Ureter (tissue), 1 donor: ENCODE results near the gene RADX. TPM values are rescaled to one million over a fixed set of nuclear protein-coding genes. Genes with fewer than 3 reads are reported as not detected.
A peak's percentile ranks its signal among the peaks of the same experiment; 100 is the strongest.

Experiments
- DNase-seq: peaks from one replicate; pipeline ENCODE4 v3.0.0-alpha.2; 2020; ENCODE audit warnings: low spot score
- total RNA-seq: library from RNA; stranded (reverse); gene quantifications from one replicate; pipeline ENCODE4 v1.2.4, GENCODE V29; 2023
- donor health status: DM: yes; HTN: yes; CAD: no.

The RADX gene
- total RNA-seq, 1 donor from 2014 or later: 14.9 TPM

GRCh38 chrX:106680716-106681115 is 68.9 kb downstream of the RADX start:
- no peak for DNase-seq

DNA sequence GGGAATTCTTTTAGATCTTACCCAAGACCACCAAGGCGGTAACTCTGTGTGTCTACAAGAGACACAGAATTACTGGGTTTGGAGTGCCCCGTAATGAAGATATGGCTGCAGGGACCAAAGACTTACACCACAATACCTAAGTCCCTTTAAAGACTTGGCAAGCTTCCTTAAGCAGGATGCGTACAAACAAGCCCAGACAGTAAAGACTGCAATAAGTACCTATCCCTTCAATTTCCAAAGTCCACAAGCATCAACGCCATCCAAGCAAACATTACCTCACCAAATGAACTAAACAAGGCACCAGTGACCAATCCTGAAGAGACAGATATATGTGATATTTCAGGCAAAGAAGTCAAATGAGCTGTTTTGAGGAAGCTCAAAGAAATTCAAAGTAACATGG is 72.4 kb downstream of the RADX start:
- no peak for DNase-seq

DNA sequence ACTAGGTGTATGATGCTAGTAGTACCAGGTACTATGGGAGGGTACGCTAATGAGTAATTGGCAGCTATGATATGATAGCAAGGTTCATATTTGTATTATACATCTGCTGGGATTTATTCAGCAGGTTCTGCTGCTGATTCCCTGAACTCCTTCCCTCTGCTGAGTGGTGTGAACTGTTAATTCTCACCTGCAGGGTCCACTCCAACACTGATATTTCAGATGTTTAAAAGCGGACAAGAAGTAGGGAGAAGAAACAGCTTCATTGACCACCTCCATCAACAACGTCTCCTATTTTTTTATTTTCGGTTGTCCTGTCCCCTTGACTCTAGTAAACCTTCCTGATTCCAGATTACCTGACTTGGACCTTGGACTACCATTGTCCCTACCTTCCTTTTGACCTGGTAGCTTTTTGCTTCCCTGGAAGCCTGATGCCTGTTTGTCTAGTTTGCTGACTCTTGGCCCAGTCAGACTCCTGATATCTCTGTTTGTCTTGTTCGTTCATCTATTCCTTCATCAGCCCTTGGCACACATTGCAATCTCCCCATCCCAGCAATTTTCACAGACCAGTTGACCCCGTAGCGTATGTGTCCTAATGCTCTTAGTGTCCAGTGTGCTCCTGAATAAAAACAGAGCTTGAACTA is 80.8 kb downstream of the RADX start:
- DNase-seq: no peak

DNA sequence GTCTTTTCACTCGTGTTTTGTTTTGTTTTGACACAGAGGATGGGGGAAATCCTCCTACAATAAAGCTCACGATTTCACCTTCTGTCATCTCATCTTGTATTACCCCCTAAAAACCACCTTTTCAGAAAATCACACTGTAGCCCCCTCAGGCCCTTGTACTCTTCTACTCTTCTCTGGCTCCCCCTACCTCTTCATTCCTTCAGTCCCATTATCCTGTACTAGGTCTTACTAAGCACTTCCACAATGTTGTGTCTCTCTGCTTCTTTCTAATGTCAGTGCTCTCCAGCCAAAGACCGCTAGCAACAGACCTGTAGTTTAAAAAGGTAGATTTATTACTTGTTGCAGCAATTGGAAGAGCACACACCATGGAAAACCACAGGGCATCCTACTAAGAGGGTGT is 84.7 kb downstream of the RADX start:
- no peak for DNase-seq

DNA sequence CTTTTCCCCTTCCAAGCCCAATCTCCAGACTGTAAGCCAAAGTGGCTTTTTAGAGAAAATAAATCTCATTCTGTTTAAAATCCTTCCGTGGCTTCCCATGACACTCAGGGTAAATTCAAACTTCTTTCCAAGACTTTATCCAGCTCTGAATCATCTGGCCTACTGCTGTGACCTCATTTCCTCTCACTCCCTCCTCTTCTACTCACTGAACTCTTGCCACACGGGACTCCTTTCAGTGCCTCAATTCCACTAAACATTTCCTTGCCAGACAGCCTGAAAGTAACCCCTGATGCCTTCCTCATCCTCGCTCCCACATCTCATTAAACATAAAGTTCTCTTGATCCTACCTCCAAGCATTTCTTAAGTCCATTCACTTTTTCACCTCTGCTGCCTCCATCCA is 86.9 kb downstream of the RADX start:
- no peak for DNase-seq

- DNase-seq: no peak
Observed at GRCh38 chrX:106702636-106703035, 90.9 kb downstream of the RADX start.

- DNase-seq: no peak
Observed at GRCh38 chrX:106706466-106706865, 94.7 kb downstream of the RADX start.

DNA sequence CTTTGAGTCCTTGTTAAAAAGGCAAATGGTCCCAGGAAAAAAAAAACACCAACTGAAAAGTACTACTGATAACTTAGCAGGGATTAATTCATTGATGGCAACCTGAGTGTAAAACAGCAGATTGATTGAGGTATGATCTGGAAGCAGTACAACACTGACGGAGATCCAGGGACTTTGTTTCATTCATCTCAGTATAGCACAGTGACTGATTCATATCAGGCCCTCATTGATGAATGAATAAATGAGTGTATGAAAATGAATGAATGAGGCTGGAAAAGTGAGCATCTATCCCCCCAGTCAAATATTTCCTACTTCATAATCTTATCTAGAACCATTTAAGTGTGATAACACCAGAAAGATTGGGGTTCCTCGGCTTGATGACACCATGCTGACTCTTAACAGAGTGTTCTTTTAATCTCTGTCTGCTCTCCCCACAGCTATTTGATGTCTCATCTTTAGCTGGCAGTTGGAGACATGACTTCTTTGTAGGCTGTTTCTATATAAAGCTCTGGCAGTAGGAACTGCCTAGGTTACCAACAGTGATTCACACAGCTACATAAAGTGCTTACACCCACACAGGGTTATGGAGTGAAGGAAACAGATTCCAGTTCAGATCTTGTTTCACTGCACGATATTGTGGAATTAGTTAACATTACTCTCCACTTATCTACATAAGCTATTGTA is 96.1 kb downstream of the RADX start:
- DNase-seq: no peak

DNA sequence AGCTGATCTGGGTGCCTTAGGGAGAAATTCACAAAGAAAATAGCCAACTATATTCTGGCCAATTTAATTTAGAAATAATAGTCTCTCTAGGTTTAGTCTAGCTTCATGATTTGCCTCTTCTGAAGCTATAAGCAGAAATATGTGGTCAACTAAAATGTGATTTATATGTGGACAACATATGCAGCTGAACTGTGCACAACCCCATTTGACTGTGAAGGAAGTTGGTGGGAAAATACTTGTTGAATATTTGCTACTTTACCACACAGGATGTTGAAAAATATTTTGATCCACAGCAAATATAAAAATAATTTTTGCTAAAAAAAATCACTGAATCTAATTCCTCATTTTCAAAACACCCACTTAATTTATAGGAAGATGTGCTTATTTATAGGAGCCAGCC is 99.0 kb downstream of the RADX start:
- no peak for DNase-seq

GRCh38 chrX:106711375-106711774 is 99.6 kb downstream of the RADX start:
- DNase-seq: no peak

GRCh38 chrX:106716004-106716403 is 104.2 kb downstream of the RADX start:
- DNase-seq: no peak

DNA sequence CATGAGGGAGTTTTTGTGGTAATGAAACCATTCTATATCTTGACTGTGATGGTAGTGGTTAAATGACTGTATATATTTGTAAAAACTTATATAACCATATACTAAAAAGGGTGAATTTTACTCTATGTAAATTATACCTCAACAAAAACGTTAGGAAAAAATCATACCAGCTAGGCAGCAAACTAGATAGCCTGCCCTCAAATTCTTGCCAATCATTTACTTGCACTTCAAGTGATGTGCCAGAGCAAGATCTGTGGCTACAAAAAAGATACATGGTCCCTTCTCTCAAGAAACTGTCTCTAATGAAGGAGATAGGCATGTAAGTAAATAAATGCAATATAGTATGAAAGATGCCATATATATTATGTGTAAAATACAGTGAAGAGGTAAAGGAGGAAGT is 104.7 kb downstream of the RADX start:
- DNase-seq: no peak

DNA sequence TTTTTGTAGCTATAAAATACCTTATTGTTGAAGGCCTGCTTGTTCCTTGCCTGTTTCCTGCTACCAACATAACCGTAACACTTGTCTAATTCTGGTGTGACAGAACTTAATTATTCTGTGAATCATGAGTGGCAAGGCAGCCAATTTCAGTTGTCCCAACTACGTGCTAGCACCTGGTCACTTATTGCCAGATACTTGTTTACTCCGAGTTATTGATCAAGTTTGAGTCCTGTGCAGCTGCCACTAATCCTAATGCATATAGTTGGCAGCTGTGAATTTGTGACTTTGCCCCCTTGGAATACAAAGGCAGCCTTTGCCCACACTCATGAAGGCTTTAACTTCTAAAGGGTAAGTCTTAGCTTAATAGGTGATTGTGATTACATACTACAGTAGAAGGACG is 106.9 kb downstream of the RADX start:
- no peak for DNase-seq

- DNase-seq: no peak
Observed at GRCh38 chrX:106725931-106726330, 114.2 kb downstream of the RADX start.

GRCh38 chrX:106726485-106727437 is 115.0 kb downstream of the RADX start, which contains the start of gene RNF128:
Gene RNF128 (plus strand): TSS chrX:106726701. CDS start chrX:106726914, 213 bp downstream.
- peak; percentile 50 for DNase-seq

GRCh38 chrX:106728337-106728736 is 116.6 kb downstream of the RADX start:
- no peak for DNase-seq

Other genes starting within 250 kb of the RADX start
- 67.6 TPM for gene RNF128, start 114.7 kb downstream of the RADX start, total RNA-seq
- gene TBC1D8B, start 190.7 kb downstream of the RADX start, total RNA-seq: 11.1 TPM